ENCODE results near the gene TBXA2R.
A peak's percentile ranks its signal among the peaks of the same experiment; 100 is the strongest.

TBXA2R gene

GRCh38 chr19:3580156-3580934, 26.3 kb downstream of the TBXA2R start:
- Histone ChIP-seq H3K9me3 (ENCODE audit: control insufficient read depth in 1 of 2, low read length in 2 of 2) (no peaks in the 10 kb centered on the region), H3K4me3 (ENCODE audit: low read depth in 1 of 2, low read length in 2 of 2) (no peak overlapping the region), H3K4me1 (ENCODE audit: control insufficient read depth in 1 of 2, insufficient read depth in 2 of 2, low read length in 2 of 2) (peaks cover 11% of the 10 kb centered on the region in 2 donors), H3K27ac (ENCODE audit: low read depth, low read length) (peak overlapping the region; percentile 58), H3K36me3 (ENCODE audit: control insufficient read depth in 1 of 2, insufficient read depth in 2 of 2, low read length in 2 of 2) (peaks cover 0 to 5% of the 10 kb centered on the region in 2 donors), H3K9ac (ENCODE audit: low read depth in 1 of 2, low read length in 2 of 2) (no peak overlapping the region), H3K27me3 (ENCODE audit: control insufficient read depth in 1 of 2, insufficient read depth in 2 of 2, low read length in 2 of 2) (no peaks in the 10 kb centered on the region)

DNA sequence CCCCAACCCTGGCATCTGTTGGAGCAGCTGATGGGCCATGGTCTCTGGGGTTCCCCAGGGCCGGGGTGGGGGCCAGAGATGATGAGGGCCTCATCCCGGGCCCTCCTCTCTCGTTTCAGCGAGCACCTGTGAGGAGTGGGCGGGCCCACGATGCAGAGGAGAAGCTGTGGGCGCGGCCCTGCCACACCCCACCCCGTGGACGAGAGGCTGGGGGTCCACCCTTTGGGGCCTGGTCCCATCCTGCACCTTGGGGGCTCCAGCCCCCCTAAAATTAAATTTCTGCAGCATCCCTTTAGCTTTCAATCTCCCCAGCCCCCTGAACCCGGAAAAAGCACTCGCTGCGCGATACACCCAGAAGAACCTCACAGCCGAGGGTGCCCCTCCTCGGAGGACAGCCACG, 28.3 kb downstream of the TBXA2R start:
- H3K9ac ChIP-seq (ENCODE audit: low read depth in 1 of 2, low read length in 2 of 2): no peak overlapping the region
- H3K36me3 ChIP-seq (ENCODE audit: control insufficient read depth in 1 of 2, insufficient read depth in 2 of 2, low read length in 2 of 2): peaks cover 0 to 10% of the 10 kb centered on the region in 2 donors
- H3K9me3 ChIP-seq (ENCODE audit: control insufficient read depth in 1 of 2, low read length in 2 of 2): no peaks in the 10 kb centered on the region
- no peak overlapping the region for H3K27ac ChIP-seq (ENCODE audit: low read depth, low read length)
- H3K27me3 ChIP-seq (ENCODE audit: control insufficient read depth in 1 of 2, insufficient read depth in 2 of 2, low read length in 2 of 2): no peaks in the 10 kb centered on the region
- H3K4me1 ChIP-seq (ENCODE audit: control insufficient read depth in 1 of 2, insufficient read depth in 2 of 2, low read length in 2 of 2): peaks cover 11 to 18% of the 10 kb centered on the region in 2 donors
- H3K4me3 ChIP-seq (ENCODE audit: low read depth in 1 of 2, low read length in 2 of 2): no peak overlapping the region

GRCh38 chr19:3577723-3578344, 28.8 kb downstream of the TBXA2R start:
- H3K36me3 ChIP-seq (ENCODE audit: control insufficient read depth in 1 of 2, insufficient read depth in 2 of 2, low read length in 2 of 2): peaks cover 0 to 10% of the 10 kb centered on the region in 2 donors
- H3K4me1 ChIP-seq (ENCODE audit: control insufficient read depth in 1 of 2, insufficient read depth in 2 of 2, low read length in 2 of 2): peaks cover 11 to 19% of the 10 kb centered on the region in 2 donors
- H3K9ac ChIP-seq (ENCODE audit: low read depth in 1 of 2, low read length in 2 of 2): no peak overlapping the region
- no peak overlapping the region for H3K27ac ChIP-seq (ENCODE audit: low read depth, low read length)
- no peaks in the 10 kb centered on the region for H3K27me3 ChIP-seq (ENCODE audit: control insufficient read depth in 1 of 2, insufficient read depth in 2 of 2, low read length in 2 of 2)
- no peak overlapping the region for H3K4me3 ChIP-seq (ENCODE audit: low read depth in 1 of 2, low read length in 2 of 2)
- no peaks in the 10 kb centered on the region for H3K9me3 ChIP-seq (ENCODE audit: control insufficient read depth in 1 of 2, low read length in 2 of 2)

- Histone ChIP-seq H3K27me3 (ENCODE audit: control insufficient read depth in 1 of 2, insufficient read depth in 2 of 2, low read length in 2 of 2) (no peaks in the 10 kb centered on the region), H3K4me1 (ENCODE audit: control insufficient read depth in 1 of 2, insufficient read depth in 2 of 2, low read length in 2 of 2) (peaks cover 16 to 24% of the 10 kb centered on the region in 2 donors), H3K9ac (ENCODE audit: low read depth in 1 of 2, low read length in 2 of 2) (peak overlapping the region; percentile 25 to 51), H3K9me3 (ENCODE audit: control insufficient read depth in 1 of 2, low read length in 2 of 2) (no peaks in the 10 kb centered on the region), H3K4me3 (ENCODE audit: low read depth in 1 of 2, low read length in 2 of 2) (peak overlapping the region; percentile 57 to 61), H3K27ac (ENCODE audit: low read depth, low read length) (peak overlapping the region; percentile 25), H3K36me3 (ENCODE audit: control insufficient read depth in 1 of 2, insufficient read depth in 2 of 2, low read length in 2 of 2) (peaks cover 0 to 10% of the 10 kb centered on the region in 2 donors)
These were observed 29.8 kb downstream of the TBXA2R start for GRCh38 chr19:3576696-3577443.

DNA sequence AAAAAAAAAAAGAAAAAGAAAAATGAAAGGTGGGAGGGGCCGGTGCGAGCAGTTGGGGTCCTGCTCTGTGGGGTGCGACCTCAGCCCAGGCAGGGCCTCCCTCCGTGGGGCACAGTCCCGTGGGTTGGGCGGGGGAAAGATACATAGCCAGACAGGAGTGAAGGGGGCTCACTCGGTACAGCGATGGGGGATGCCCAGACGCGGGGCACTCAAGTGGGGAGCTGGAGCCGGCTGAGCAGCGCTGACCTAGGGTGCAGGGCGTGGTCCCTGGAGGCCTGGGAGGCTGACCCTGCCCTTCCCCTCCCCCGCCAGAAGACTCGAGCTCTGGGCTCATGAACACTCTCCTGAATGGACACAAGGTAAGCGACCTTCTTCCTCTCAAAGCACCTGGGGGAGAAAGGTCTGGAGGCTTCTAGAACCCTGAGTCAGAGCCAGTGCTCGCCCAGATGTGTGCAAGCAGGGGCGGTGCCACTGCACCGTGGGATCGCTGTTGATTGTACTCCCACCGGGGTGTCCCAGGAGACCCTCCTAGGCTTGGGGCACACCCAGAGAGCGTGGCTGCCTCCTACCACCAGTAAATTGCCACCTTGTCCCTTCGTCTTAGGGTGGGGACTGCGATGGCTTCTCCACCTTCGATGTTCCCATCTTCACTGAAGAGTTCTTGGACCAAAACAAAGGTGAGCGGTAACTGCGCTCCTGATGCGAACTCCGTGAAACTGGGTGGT, 30.6 kb downstream of the TBXA2R start:
- Histone ChIP-seq H3K4me3 (ENCODE audit: low read depth in 1 of 2, low read length in 2 of 2) (peak overlapping the region; percentile 57 to 61), H3K9ac (ENCODE audit: low read depth in 1 of 2, low read length in 2 of 2) (peak overlapping the region; percentile 25 to 51), H3K4me1 (ENCODE audit: control insufficient read depth in 1 of 2, insufficient read depth in 2 of 2, low read length in 2 of 2) (peaks cover 19 to 26% of the 10 kb centered on the region in 2 donors), H3K9me3 (ENCODE audit: control insufficient read depth in 1 of 2, low read length in 2 of 2) (no peaks in the 10 kb centered on the region), H3K36me3 (ENCODE audit: control insufficient read depth in 1 of 2, insufficient read depth in 2 of 2, low read length in 2 of 2) (peaks cover 0 to 10% of the 10 kb centered on the region in 2 donors), H3K27ac (ENCODE audit: low read depth, low read length) (peak overlapping the region; percentile 25), H3K27me3 (ENCODE audit: control insufficient read depth in 1 of 2, insufficient read depth in 2 of 2, low read length in 2 of 2) (no peaks in the 10 kb centered on the region)

GRCh38 chr19:3575260-3575741, 31.4 kb downstream of the TBXA2R start:
- H3K27ac ChIP-seq (ENCODE audit: low read depth, low read length): no peak overlapping the region
- H3K27me3 ChIP-seq (ENCODE audit: control insufficient read depth in 1 of 2, insufficient read depth in 2 of 2, low read length in 2 of 2): no peaks in the 10 kb centered on the region
- H3K9ac ChIP-seq (ENCODE audit: low read depth in 1 of 2, low read length in 2 of 2): no peak overlapping the region
- peaks cover 19 to 26% of the 10 kb centered on the region in 2 donors for H3K4me1 ChIP-seq (ENCODE audit: control insufficient read depth in 1 of 2, insufficient read depth in 2 of 2, low read length in 2 of 2)
- no peak overlapping the region for H3K4me3 ChIP-seq (ENCODE audit: low read depth in 1 of 2, low read length in 2 of 2)
- H3K36me3 ChIP-seq (ENCODE audit: control insufficient read depth in 1 of 2, insufficient read depth in 2 of 2, low read length in 2 of 2): peaks cover 0 to 10% of the 10 kb centered on the region in 2 donors
- no peaks in the 10 kb centered on the region for H3K9me3 ChIP-seq (ENCODE audit: control insufficient read depth in 1 of 2, low read length in 2 of 2)

GRCh38 chr19:3573858-3574637, 32.6 kb downstream of the TBXA2R start:
- peaks cover 19 to 26% of the 10 kb centered on the region in 2 donors for H3K4me1 ChIP-seq (ENCODE audit: control insufficient read depth in 1 of 2, insufficient read depth in 2 of 2, low read length in 2 of 2)
- H3K27ac ChIP-seq (ENCODE audit: low read depth, low read length): peak overlapping the region; percentile 3
- H3K36me3 ChIP-seq (ENCODE audit: control insufficient read depth in 1 of 2, insufficient read depth in 2 of 2, low read length in 2 of 2): peaks cover 0 to 10% of the 10 kb centered on the region in 2 donors
- no peaks in the 10 kb centered on the region for H3K9me3 ChIP-seq (ENCODE audit: control insufficient read depth in 1 of 2, low read length in 2 of 2)
- peak overlapping the region in 1 of 2 donors; percentile 63 for H3K9ac ChIP-seq (ENCODE audit: low read depth in 1 of 2, low read length in 2 of 2)
- no peaks in the 10 kb centered on the region for H3K27me3 ChIP-seq (ENCODE audit: control insufficient read depth in 1 of 2, insufficient read depth in 2 of 2, low read length in 2 of 2)
- H3K4me3 ChIP-seq (ENCODE audit: low read depth in 1 of 2, low read length in 2 of 2): peak overlapping the region; percentile 74 to 78

- Histone ChIP-seq H3K9ac (ENCODE audit: low read depth in 1 of 2, low read length in 2 of 2) (peak overlapping the region; percentile 63 to 76), H3K36me3 (ENCODE audit: control insufficient read depth in 1 of 2, insufficient read depth in 2 of 2, low read length in 2 of 2) (peaks cover 0 to 10% of the 10 kb centered on the region in 2 donors), H3K27me3 (ENCODE audit: control insufficient read depth in 1 of 2, insufficient read depth in 2 of 2, low read length in 2 of 2) (no peaks in the 10 kb centered on the region), H3K4me1 (ENCODE audit: control insufficient read depth in 1 of 2, insufficient read depth in 2 of 2, low read length in 2 of 2) (peaks cover 19 to 26% of the 10 kb centered on the region in 2 donors), H3K27ac (ENCODE audit: low read depth, low read length) (peak overlapping the region; percentile 50), H3K9me3 (ENCODE audit: control insufficient read depth in 1 of 2, low read length in 2 of 2) (no peaks in the 10 kb centered on the region), H3K4me3 (ENCODE audit: low read depth in 1 of 2, low read length in 2 of 2) (peak overlapping the region; percentile 74 to 78)
These were observed 33.4 kb downstream of the TBXA2R start for GRCh38 chr19:3573162-3573857.

- peaks cover 0 to 10% of the 10 kb centered on the region in 2 donors for H3K36me3 ChIP-seq (ENCODE audit: control insufficient read depth in 1 of 2, insufficient read depth in 2 of 2, low read length in 2 of 2)
- peak within 1 kb of the TSS; percentile 50 for H3K27ac ChIP-seq (ENCODE audit: low read depth, low read length)
- H3K9me3 ChIP-seq (ENCODE audit: control insufficient read depth in 1 of 2, low read length in 2 of 2): no peaks in the 10 kb centered on the region
- H3K4me1 ChIP-seq (ENCODE audit: control insufficient read depth in 1 of 2, insufficient read depth in 2 of 2, low read length in 2 of 2): peaks cover 19 to 26% of the 10 kb centered on the region in 2 donors
- H3K4me3 ChIP-seq (ENCODE audit: low read depth in 1 of 2, low read length in 2 of 2): peak within 1 kb of the TSS; percentile 74 to 78
- no peaks in the 10 kb centered on the region for H3K27me3 ChIP-seq (ENCODE audit: control insufficient read depth in 1 of 2, insufficient read depth in 2 of 2, low read length in 2 of 2)
- peak within 1 kb of the TSS; percentile 63 to 76 for H3K9ac ChIP-seq (ENCODE audit: low read depth in 1 of 2, low read length in 2 of 2)
These were observed 33.9 kb downstream of the TBXA2R start, which contains the start of gene HMG20B for GRCh38 chr19:3572855-3573161. Gene HMG20B (plus strand): TSS chr19:3572944. CDS start chr19:3573310, 366 bp downstream.
